ENCODE results near the gene CNPY3.
A peak's percentile ranks its signal among the peaks of the same experiment; 100 is the strongest.

CNPY3 gene

DNA sequence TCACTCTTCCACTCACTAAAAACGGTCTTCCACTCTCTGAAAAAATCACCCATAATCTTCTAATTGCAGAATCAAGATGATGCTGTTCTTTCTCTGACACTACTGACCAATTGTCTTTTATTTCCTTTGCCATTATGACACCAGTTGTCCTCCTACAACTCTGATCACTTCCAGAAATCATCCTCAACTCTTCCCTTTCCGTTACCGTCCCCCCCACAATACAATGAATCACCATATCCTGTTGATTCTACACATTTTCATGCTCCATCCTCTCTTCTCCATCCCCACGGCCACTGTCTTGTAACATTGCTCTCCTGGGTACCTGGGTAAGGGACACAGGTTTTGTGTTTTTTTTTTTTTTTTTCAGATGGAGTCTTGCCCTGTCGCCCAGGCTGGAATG lies 52.6 kb downstream of the CNPY3 start:
- no peak for DNase-seq (ENCODE audit: low read depth in 2 of 2)

DNA sequence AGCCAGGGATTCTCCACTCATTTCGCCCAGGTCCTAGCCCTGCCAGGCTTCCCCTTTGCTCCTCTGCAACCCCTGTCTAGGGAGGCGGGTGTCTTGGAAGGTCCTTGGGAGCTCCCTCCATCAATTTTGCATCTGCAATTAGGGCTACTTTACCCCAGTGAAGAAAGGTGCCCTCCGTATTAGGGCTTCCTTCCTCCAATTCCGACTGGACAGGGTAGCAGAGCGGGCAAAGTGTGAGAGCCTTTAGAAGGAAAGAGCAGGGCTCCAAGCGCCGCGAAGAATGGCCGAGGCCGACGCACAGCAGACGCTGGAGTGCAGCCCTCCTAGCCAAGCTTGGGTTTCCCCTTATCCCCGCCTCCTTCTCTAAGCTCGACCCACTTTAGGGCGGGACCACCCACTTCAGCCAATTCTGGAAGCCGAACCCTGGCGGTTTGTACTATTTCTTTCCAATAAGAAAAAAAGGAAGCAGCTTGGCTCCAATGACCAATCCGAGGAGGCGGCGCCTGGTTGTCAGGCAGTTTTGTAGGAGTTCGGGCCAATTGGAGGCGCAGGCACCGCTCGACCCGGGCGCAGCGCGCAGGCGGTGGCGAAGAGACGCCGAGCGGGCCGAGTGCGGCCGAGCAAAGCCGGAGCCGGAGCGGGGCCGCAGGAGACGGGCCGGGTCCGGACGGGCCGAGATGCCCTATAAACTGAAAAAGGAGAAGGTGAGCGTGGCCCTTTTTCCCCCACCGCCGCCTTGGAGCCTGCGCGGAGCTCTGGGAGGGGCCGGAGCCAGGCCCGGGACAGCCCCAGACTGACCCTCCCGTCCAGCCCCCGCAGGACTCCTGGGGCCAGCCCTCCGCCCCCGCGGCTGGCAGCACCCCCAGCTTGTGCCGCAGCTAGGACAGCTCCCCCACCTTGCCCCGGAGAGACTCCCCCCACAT lies 55.0 kb downstream of the CNPY3 start, which contains the start of gene PPP2R5D:
PPP2R5D (plus strand) TSS at position 570 of the 923 bp plus-strand sequence; CDS start at position 678, 108 bp downstream.
- peak; percentile 95 to 97 for DNase-seq (ENCODE audit: low read depth in 2 of 2)

DNA sequence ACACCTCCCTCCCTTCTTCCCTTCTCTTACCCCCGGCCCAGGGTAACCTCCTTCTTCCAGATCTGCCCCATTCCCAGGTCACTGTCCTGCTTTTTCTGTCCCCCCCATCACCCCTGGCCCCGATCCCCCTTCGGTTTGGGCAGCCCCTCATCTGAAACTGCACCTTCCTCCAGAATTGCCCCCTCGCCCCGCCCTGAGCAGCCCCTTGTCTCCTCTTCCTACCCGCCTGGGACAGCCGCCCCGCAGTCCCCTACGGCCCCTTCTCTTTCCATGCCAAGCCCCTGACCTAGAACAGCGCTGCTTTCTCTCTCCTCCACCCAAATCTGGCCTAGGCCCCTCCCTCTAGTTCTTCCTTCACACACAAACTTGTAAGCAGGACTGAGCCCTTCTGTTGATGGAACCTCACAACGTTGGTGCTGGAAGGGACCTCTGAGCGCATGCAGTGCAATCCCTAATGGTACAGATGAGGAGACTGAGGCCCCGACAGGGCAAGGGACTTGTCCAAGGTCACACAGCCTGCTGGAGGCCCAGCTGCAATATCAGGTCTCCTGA lies 55.7 kb downstream of the CNPY3 start:
- no peak for DNase-seq (ENCODE audit: low read depth in 2 of 2)

DNA sequence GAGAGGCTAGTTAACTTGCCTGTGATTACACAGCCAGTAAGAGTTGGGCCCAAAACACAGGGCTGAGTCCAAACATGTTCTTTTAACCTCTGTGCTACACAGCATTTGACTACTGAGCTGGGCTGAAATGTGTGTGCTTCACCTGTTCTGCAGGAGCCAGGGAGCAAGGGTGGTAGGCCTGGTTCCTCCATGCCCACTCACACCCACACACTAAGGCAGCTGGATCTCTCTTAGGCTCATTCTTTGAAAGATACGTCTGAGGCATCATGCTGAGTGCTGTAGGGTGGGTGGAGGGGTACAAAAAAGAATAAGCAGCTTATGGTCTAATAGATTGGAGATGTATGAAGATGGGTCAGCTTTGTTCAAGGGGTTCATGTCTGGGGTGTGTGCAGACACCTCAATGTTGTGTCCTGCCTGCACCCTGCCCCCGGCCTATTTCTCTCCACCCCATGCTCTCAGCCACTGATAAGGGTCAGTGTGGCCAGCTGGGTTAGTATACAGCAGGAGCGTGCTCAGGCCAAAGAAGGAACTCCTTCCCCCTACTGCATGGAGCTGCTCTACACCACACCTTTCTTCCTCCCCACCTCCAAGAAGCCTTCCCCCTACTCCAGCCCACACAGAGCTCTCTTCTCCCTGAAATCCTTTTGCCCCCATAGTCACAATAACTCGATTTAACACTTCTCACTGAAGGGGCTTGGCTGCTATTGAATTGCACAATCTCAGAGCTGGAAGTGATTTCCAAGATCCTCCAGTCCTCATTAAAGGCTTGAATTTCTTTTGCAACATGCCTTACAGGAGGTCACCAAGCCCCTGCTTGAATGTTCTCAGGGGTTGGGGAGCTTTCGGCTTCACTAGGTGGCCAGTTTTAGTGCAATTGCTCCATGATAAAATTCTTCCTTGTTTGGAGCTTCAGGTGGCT lies 58.5 kb downstream of the CNPY3 start:
- no peak for DNase-seq (ENCODE audit: low read depth in 2 of 2)

DNA sequence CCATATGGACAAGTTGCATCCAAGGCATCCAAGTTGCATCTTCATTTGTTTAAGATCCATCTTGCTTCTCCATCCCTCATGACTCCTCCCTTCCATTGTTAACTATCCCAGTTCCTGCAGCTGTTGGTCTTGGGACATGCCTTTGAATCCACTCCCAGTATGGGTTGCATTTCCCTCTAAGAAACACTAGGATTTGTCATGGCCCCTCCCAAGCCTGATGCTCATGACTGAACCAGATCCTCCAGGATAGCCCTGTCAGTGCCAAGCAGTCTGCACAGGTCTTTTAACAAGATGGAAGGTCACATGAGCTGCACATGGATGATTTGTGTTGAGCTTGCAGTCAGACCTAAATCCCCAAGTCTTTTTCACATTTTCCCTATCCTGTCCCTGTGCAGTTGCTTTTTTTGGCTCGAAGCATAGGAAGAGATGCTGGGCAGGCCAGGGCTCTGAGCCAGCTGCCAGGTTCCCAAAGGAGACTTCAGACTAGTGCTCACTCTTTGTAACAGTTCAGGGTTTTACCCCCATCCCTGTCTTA lies 59.3 kb downstream of the CNPY3 start:
- DNase-seq (ENCODE audit: low read depth in 2 of 2), result no peak

All from stimulated activated CD8-positive, alpha-beta memory T cell treated with anti-CD3 and anti-CD28 coated beads, Interleukin-7, amount 100 ng/mL, for 4 hours (primary cell).